ENCODE data around the gene ADORA1. TPM values are rescaled to one million over a fixed set of nuclear protein-coding genes. Genes with fewer than 3 reads are reported as not detected.

The ADORA1 gene
- total and polyA plus RNA-seq, 2 donors (not counting 3 experiments of a cell fraction or from before 2014, with no cell fraction given) = 0.15 TPM; not detected in 1

DNA sequence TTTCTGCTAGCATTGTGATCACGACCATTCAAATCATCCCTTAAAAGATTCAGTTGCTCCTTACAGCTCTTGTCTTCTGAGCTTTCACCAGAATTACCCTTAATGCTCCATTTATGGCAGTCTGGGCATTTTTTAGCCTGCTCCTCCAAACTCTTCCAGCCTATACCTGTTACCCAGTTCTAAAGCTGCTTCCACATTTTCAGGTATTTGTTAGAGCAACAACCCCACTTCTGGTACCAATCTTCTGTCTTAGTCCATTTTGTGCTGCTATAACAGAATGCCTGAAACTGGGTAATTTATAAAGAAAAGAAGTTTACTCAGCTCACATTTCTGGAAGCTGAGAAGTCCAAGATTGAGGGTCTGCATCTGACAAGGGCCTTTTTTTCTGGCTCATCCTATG is 30.9 kb downstream of the ADORA1 start:
- CTCF ChIA-PET = interaction anchor here (0.9 to 2.9 kb wide), 3 partner anchors 14 to 41 kb away, joined by 3 to 15 read pairs (median 4); partner anchors contain the start of gene ADORA1
- BruUV-seq (replicated peaks) = no TSS peak

More for the DNA sequence above, 30.9 kb downstream of the ADORA1 start:
- intact Hi-C loops (cut with micrococcal nuclease) (no loop called here), dilution Hi-C loops (cut with MboI; ENCODE audit: extremely low pct_ligation_motif_present, low sequenced_read_pairs) (no loop called here)
- DNase-seq (ENCODE audit: low read depth, low spot score) = no peak
- POLR2A ChIA-PET = no interaction called here
- Histone ChIP-seq H3K9me1 (replicated peaks; ENCODE audit: control insufficient read depth, extremely low read depth, insufficient read depth, low read length) (no peaks in the 10 kb centered on the region), H3K27ac (ENCODE audit: insufficient read depth, low read depth, low read length) (no peak overlapping the region), H4K20me1 (replicated peaks; ENCODE audit: control insufficient read depth, extremely low read depth, insufficient read depth, low read length) (no peaks in the 10 kb centered on the region), H3K36me3 (ENCODE audit: control insufficient read depth in 2 of 2, extremely low read depth in 1 of 2, insufficient read depth in 2 of 2, low read length in 2 of 2) (no peaks in the 10 kb centered on the region), H3K27me3 (ENCODE audit: control insufficient read depth in 2 of 2, insufficient read depth in 2 of 2, low read length in 2 of 2) (peaks cover 8 to 21% of the 10 kb centered on the region in 2 experiments), H3K9ac (replicated peaks; ENCODE audit: extremely low read depth, insufficient read depth, low read length) (no peak overlapping the region), H3K4me1 (ENCODE audit: control insufficient read depth, extremely low read depth, insufficient read depth, low read length) (peaks cover 13% of the 10 kb centered on the region), H2AFZ (ENCODE audit: low read depth, low read length) (no peak overlapping the region), H3K9me3 (replicated peaks; ENCODE audit: control insufficient read depth, insufficient read depth, low read length) (no peaks in the 10 kb centered on the region), H3K4me3 (replicated peaks in 1 of 3; ENCODE audit: insufficient read depth in 1 of 3, low read depth in 1 of 3, low read length in 3 of 3) (no peak overlapping the region), H3K79me2 (ENCODE audit: control insufficient read depth, insufficient read depth, low read length) (no peaks in the 10 kb centered on the region), H3K4me2 (ENCODE audit: insufficient read depth, low read length) (no peak overlapping the region)
- TF ChIP-seq POLR2AphosphoS5 (IDR thresholded peaks at IDR 0.05; ENCODE audit: insufficient read depth, low read depth, low read length) (no peak), JUN (IDR thresholded peaks at IDR 0.05; ENCODE audit: borderline replicate concordance, insufficient read depth, insufficient read length, low read depth) (no peak), MYC (IDR thresholded peaks at IDR 0.05; ENCODE audit: low read depth, low read length) (no peak), EZH2 (IDR thresholded peaks at IDR 0.05; ENCODE audit: borderline replicate concordance, low read depth, low read length, severe bottlenecking) (no peak), GATA2 (IDR thresholded peaks at IDR 0.05; ENCODE audit: insufficient read depth, insufficient read length, low read depth, low read length) (no peak), FOS (IDR thresholded peaks at IDR 0.05; ENCODE audit: borderline replicate concordance, insufficient read depth, low read length) (no peak), POLR2A (IDR thresholded peaks at IDR 0.05; ENCODE audit: low read depth, low read length) (no peak)
- TF ChIP-seq, protein P1, sequence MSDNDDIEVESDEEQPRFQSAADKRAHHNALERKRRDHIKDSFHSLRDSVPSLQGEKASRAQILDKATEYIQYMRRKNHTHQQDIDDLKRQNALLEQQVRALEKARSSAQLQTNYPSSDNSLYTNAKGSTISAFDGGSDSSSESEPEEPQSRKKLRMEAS (IDR thresholded peaks at IDR 0.05; ENCODE audit: insufficient read depth, insufficient read length) = no peak
- TF ChIP-seq, protein P2, sequence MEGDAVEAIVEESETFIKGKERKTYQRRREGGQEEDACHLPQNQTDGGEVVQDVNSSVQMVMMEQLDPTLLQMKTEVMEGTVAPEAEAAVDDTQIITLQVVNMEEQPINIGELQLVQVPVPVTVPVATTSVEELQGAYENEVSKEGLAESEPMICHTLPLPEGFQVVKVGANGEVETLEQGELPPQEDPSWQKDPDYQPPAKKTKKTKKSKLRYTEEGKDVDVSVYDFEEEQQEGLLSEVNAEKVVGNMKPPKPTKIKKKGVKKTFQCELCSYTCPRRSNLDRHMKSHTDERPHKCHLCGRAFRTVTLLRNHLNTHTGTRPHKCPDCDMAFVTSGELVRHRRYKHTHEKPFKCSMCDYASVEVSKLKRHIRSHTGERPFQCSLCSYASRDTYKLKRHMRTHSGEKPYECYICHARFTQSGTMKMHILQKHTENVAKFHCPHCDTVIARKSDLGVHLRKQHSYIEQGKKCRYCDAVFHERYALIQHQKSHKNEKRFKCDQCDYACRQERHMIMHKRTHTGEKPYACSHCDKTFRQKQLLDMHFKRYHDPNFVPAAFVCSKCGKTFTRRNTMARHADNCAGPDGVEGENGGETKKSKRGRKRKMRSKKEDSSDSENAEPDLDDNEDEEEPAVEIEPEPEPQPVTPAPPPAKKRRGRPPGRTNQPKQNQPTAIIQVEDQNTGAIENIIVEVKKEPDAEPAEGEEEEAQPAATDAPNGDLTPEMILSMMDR (IDR thresholded peaks at IDR 0.05; ENCODE audit: extremely low read depth in 1 of 2, insufficient read depth in 1 of 2, low read depth in 1 of 2, low read length in 2 of 2) = no peak
- FAIRE-seq = no peak
